ENCODE data around the gene MYOM1.

The MYOM1 gene

GRCh38 chr18:3153107-3153704 is 66.6 kb downstream of the MYOM1 start:
- H3K18ac ChIP-seq (ENCODE audit: low read length) = no peak overlapping the region
- H4K5ac ChIP-seq (ENCODE audit: low read length) = no peak overlapping the region
- H3K27ac ChIP-seq (ENCODE audit: low read depth, low read length) = no peak overlapping the region
- no peak overlapping the region for H2BK15ac ChIP-seq (replicated peaks; ENCODE audit: low read depth)
- H3K36me3 ChIP-seq (ENCODE audit: control insufficient read depth, insufficient read depth, low read length) = no peaks in the 10 kb centered on the region
- no peak overlapping the region for H2BK120ac ChIP-seq (ENCODE audit: low read depth, low read length)
- no peak overlapping the region for H3K4me2 ChIP-seq (ENCODE audit: low read length)
- H3K4me3 ChIP-seq (ENCODE audit: low read length) = no peak overlapping the region
- no peaks in the 10 kb centered on the region for H3K79me2 ChIP-seq (ENCODE audit: control insufficient read depth, insufficient read depth, low read length)
- H3K23ac ChIP-seq (ENCODE audit: low read length) = no peak overlapping the region
- H3K27me3 ChIP-seq (ENCODE audit: insufficient read depth, low read length, poor library complexity) = no peaks in the 10 kb centered on the region
- H3K4ac ChIP-seq (ENCODE audit: low read depth, low read length) = no peak overlapping the region
- H4K8ac ChIP-seq (ENCODE audit: low read depth, low read length) = no peak overlapping the region
- no peak overlapping the region for H3K9ac ChIP-seq (ENCODE audit: low read length)
- no peak overlapping the region for H2AK5ac ChIP-seq (ENCODE audit: low read length)
- H3K4me1 ChIP-seq (ENCODE audit: control insufficient read depth, low read depth, low read length) = no peaks in the 10 kb centered on the region
- no peak for DNase-seq
- H2BK5ac ChIP-seq (ENCODE audit: low read length) = no peak overlapping the region
- H3K79me1 ChIP-seq (ENCODE audit: low read length) = no peaks in the 10 kb centered on the region
- no CpG with 5 or more reads among the region's 8 CpGs for WGBS (ENCODE audit: extremely low coverage, insufficient coverage, low lambda C conversion rate)
- H3K56ac ChIP-seq (ENCODE audit: low read length) = no peak overlapping the region

GRCh38 chr18:3152294-3152693 is 67.5 kb downstream of the MYOM1 start:
- Histone ChIP-seq H4K5ac (ENCODE audit: low read length) (no peak overlapping the region), H3K79me1 (ENCODE audit: low read length) (no peaks in the 10 kb centered on the region), H3K4me3 (ENCODE audit: low read length) (no peak overlapping the region), H2BK5ac (ENCODE audit: low read length) (no peak overlapping the region), H4K8ac (ENCODE audit: low read depth, low read length) (no peak overlapping the region), H2AK5ac (ENCODE audit: low read length) (no peak overlapping the region), H3K18ac (ENCODE audit: low read length) (no peak overlapping the region), H2BK15ac (replicated peaks; ENCODE audit: low read depth) (no peak overlapping the region), H3K36me3 (ENCODE audit: control insufficient read depth, insufficient read depth, low read length) (no peaks in the 10 kb centered on the region), H3K9ac (ENCODE audit: low read length) (no peak overlapping the region), H3K4me2 (ENCODE audit: low read length) (no peak overlapping the region), H3K4ac (ENCODE audit: low read depth, low read length) (no peak overlapping the region), H3K79me2 (ENCODE audit: control insufficient read depth, insufficient read depth, low read length) (no peaks in the 10 kb centered on the region), H3K27ac (ENCODE audit: low read depth, low read length) (no peak overlapping the region), H3K56ac (ENCODE audit: low read length) (no peak overlapping the region), H3K23ac (ENCODE audit: low read length) (no peak overlapping the region), H3K4me1 (ENCODE audit: control insufficient read depth, low read depth, low read length) (no peaks in the 10 kb centered on the region), H3K27me3 (ENCODE audit: insufficient read depth, low read length, poor library complexity) (no peaks in the 10 kb centered on the region), H2BK120ac (ENCODE audit: low read depth, low read length) (no peak overlapping the region)
- DNase-seq = no peak
- whole genome bisulfite sequencing (ENCODE audit: extremely low coverage, insufficient coverage, low lambda C conversion rate) = no CpG with 5 or more reads among the region's 1 CpG

GRCh38 chr18:3151399-3152264 is 68.1 kb downstream of the MYOM1 start:
- Histone ChIP-seq H3K4ac (ENCODE audit: low read depth, low read length) (no peak overlapping the region), H3K9ac (ENCODE audit: low read length) (no peak overlapping the region), H3K79me2 (ENCODE audit: control insufficient read depth, insufficient read depth, low read length) (no peaks in the 10 kb centered on the region), H3K4me2 (ENCODE audit: low read length) (no peak overlapping the region), H3K27me3 (ENCODE audit: insufficient read depth, low read length, poor library complexity) (no peaks in the 10 kb centered on the region), H4K5ac (ENCODE audit: low read length) (no peak overlapping the region), H3K79me1 (ENCODE audit: low read length) (no peaks in the 10 kb centered on the region), H4K8ac (ENCODE audit: low read depth, low read length) (no peak overlapping the region), H3K18ac (ENCODE audit: low read length) (no peak overlapping the region), H2BK15ac (replicated peaks; ENCODE audit: low read depth) (no peak overlapping the region), H3K4me1 (ENCODE audit: control insufficient read depth, low read depth, low read length) (no peaks in the 10 kb centered on the region), H3K4me3 (ENCODE audit: low read length) (no peak overlapping the region), H3K56ac (ENCODE audit: low read length) (no peak overlapping the region), H3K23ac (ENCODE audit: low read length) (no peak overlapping the region), H2BK120ac (ENCODE audit: low read depth, low read length) (no peak overlapping the region), H2BK5ac (ENCODE audit: low read length) (no peak overlapping the region), H2AK5ac (ENCODE audit: low read length) (no peak overlapping the region), H3K36me3 (ENCODE audit: control insufficient read depth, insufficient read depth, low read length) (no peaks in the 10 kb centered on the region), H3K27ac (ENCODE audit: low read depth, low read length) (no peak overlapping the region)
- no CpG with 5 or more reads among the region's 18 CpGs for WGBS (ENCODE audit: extremely low coverage, insufficient coverage, low lambda C conversion rate)
- peak; percentile 47 for DNase-seq

GRCh38 chr18:3150688-3151087 is 69.1 kb downstream of the MYOM1 start:
- no peak overlapping the region for H3K4me3 ChIP-seq (ENCODE audit: low read length)
- no peak overlapping the region for H2AK5ac ChIP-seq (ENCODE audit: low read length)
- no peaks in the 10 kb centered on the region for H3K79me1 ChIP-seq (ENCODE audit: low read length)
- H3K4ac ChIP-seq (ENCODE audit: low read depth, low read length) = no peak overlapping the region
- DNase-seq = no peak
- H3K79me2 ChIP-seq (ENCODE audit: control insufficient read depth, insufficient read depth, low read length) = no peaks in the 10 kb centered on the region
- no peak overlapping the region for H3K56ac ChIP-seq (ENCODE audit: low read length)
- no peak overlapping the region for H3K9ac ChIP-seq (ENCODE audit: low read length)
- WGBS (ENCODE audit: extremely low coverage, insufficient coverage, low lambda C conversion rate) = no CpG with 5 or more reads among the region's 2 CpGs
- H4K5ac ChIP-seq (ENCODE audit: low read length) = no peak overlapping the region
- no peak overlapping the region for H2BK120ac ChIP-seq (ENCODE audit: low read depth, low read length)
- H3K27me3 ChIP-seq (ENCODE audit: insufficient read depth, low read length, poor library complexity) = no peaks in the 10 kb centered on the region
- no peak overlapping the region for H3K27ac ChIP-seq (ENCODE audit: low read depth, low read length)
- no peak overlapping the region for H3K4me2 ChIP-seq (ENCODE audit: low read length)
- no peak overlapping the region for H4K8ac ChIP-seq (ENCODE audit: low read depth, low read length)
- H3K36me3 ChIP-seq (ENCODE audit: control insufficient read depth, insufficient read depth, low read length) = no peaks in the 10 kb centered on the region
- H2BK5ac ChIP-seq (ENCODE audit: low read length) = no peak overlapping the region
- H2BK15ac ChIP-seq (replicated peaks; ENCODE audit: low read depth) = no peak overlapping the region
- H3K4me1 ChIP-seq (ENCODE audit: control insufficient read depth, low read depth, low read length) = no peaks in the 10 kb centered on the region
- no peak overlapping the region for H3K23ac ChIP-seq (ENCODE audit: low read length)
- no peak overlapping the region for H3K18ac ChIP-seq (ENCODE audit: low read length)

- Histone ChIP-seq H2AK5ac (ENCODE audit: low read length) (no peak overlapping the region), H3K4ac (ENCODE audit: low read depth, low read length) (no peak overlapping the region), H2BK5ac (ENCODE audit: low read length) (no peak overlapping the region), H3K18ac (ENCODE audit: low read length) (no peak overlapping the region), H3K36me3 (ENCODE audit: control insufficient read depth, insufficient read depth, low read length) (no peaks in the 10 kb centered on the region), H3K79me1 (ENCODE audit: low read length) (no peaks in the 10 kb centered on the region), H2BK15ac (replicated peaks; ENCODE audit: low read depth) (no peak overlapping the region), H3K4me2 (ENCODE audit: low read length) (no peak overlapping the region), H3K27ac (ENCODE audit: low read depth, low read length) (no peak overlapping the region), H3K9ac (ENCODE audit: low read length) (no peak overlapping the region), H3K27me3 (ENCODE audit: insufficient read depth, low read length, poor library complexity) (no peaks in the 10 kb centered on the region), H3K79me2 (ENCODE audit: control insufficient read depth, insufficient read depth, low read length) (no peaks in the 10 kb centered on the region), H3K23ac (ENCODE audit: low read length) (no peak overlapping the region), H3K4me3 (ENCODE audit: low read length) (no peak overlapping the region), H3K56ac (ENCODE audit: low read length) (no peak overlapping the region), H3K4me1 (ENCODE audit: control insufficient read depth, low read depth, low read length) (no peaks in the 10 kb centered on the region), H4K8ac (ENCODE audit: low read depth, low read length) (no peak overlapping the region), H4K5ac (ENCODE audit: low read length) (no peak overlapping the region), H2BK120ac (ENCODE audit: low read depth, low read length) (no peak overlapping the region)
- peak; percentile 6 for DNase-seq
- no CpG with 5 or more reads among the region's 5 CpGs for WGBS (ENCODE audit: extremely low coverage, insufficient coverage, low lambda C conversion rate)
These were observed 69.5 kb downstream of the MYOM1 start for GRCh38 chr18:3150274-3150673.

Measured in mesendoderm (in vitro differentiated cells).